ENCODE results near the gene ZNF514. TPM values are rescaled to one million over a fixed set of nuclear protein-coding genes. Genes with fewer than 3 reads are reported as not detected.
"Not testable (repeated sequence)": the region's sequence is repeated elsewhere in the genome, so short reads cannot be mapped to it uniquely, and the experiment has no call there.

ZNF514 gene
- total RNA-seq, 1 donor from 2014 or later, result 16.0 TPM

DNA sequence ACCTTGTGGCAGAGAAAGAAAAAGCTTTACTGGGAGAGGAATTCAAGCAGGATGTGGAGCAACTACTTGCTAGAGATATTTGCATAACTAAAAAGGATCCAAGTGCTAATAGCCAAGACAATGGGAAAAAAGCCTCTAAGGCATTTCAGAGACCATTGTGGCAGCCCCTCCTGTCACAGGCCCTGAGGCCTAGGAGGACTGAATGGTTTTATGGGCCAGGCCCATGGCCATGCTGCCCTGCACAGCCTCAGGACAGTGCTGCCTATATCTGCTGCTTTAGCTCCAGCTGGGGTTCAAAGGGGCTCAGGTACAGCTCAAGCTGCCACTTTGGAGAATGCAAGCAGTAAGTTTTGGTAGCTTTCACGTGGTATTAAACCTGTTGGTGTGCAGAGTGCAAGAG lies 20.9 kb downstream of the ZNF514 start:
- DNase-seq (ENCODE audit: low read depth), result no peak

DNA sequence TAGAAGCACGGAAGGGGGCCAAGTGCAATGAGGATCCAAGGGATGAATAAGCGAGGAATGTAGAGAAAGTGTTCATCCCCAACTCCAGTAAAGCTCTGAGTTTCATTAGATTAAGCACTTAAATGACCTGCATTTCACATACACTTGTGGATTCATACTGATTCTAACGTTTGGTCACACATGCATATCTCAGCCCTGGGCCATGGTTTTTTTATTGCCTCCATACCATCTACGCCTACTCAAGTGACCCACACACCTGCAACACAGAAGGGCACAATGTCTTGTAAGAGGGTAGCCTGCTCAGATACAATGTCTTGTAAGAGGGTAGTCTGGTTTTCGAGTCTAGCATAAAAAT lies 37.5 kb downstream of the ZNF514 start:
- no peak for DNase-seq (ENCODE audit: low read depth)

DNA sequence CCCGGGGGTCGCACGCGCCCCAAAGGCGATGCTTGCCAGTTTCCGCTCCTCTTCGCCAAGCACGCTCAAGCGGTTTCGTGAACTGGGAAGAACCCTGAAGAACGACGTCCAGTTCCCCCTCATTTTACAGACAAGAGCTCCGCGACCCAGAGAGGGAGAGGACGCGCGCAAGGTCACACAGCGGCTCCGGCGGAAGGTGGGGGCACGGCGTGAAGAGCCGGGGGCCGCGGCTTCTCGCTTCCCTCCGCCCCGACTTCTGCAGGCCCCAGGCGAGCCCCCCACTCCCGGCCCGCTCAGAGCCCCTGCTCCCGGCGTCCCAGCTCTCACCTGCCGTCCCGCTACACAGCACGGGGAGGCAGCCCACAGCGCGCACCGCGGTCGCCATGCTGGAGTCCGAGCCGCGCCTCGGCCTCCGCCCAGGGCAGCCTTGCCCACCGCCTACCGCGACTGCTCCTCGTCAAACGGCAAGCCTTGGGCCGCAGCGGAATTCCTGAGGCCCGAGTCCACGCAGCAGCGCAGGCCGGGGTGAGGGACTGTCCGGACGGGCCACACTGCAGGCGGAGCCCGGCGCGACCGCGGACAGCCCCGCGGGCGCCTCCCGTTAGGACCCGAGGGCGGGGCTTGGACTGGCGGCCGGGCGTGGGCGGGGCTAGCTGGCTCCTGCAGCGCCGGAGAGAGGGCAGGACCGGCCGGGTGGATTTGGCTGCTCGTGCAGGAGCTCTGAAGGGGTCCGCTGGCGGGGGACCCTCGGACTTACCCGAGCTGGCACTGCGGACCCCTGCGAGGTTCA lies 38.0 kb downstream of the ZNF514 start, which contains the start of gene MRPS5:
MRPS5 (minus strand) TSS at position 402 of the 790 bp plus-strand sequence; CDS start at position 385, 17 bp downstream.
- peak; percentile 28 for DNase-seq (ENCODE audit: low read depth)

DNA sequence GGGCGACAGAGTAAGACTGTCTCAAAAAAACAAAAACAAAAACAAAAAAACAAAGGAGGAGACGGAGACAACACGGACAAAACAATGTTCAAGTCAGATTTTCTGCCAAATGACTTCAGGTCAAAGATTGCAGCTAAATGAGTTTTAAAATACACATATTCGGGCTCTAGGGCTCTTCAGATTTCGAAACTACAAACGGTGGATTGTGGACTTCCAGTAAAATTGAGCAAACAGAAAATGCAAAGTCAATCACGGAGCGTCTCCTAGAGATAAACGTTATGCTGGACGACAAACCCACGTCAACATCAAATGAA lies 38.6 kb downstream of the ZNF514 start:
- peak; percentile 18 for DNase-seq (ENCODE audit: low read depth)

DNA sequence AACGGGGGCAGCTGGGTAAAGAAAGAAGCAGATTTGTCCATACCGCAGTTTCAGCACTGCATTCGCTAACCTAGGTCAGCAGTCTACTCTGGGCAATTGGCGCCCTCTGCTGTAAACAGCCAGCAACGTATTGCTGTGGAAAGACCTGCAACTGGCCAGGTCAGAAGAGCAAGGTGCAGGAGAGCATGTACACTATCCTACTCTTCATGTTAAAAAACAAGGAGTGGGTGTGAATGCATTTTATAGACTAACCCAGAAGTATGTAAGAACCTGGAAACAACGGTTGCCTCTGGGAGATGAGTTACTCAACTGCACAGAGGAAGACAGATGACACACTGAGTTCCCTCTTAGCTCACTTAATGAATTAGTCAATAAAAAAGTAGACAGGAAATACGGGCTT lies 44.2 kb downstream of the ZNF514 start:
- peak; percentile 75 for DNase-seq (ENCODE audit: low read depth)

DNA sequence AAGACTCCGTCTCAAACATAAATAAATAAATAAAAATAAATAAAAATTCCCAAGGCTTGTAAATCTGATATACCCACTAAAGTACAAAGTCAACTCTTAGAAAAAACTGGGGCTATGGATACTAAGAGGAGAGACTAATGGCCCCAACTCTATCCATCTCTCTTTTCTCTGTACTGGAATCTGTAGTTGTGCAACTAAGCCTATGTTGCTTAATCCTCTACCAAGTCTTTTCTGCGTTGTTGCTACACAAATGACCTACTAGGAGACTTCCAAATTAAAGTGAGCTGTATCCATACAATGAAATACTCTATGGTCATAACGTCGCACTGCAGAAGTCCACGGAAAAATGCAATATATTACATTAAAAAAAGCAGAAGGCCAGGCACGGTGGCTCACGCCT lies 46.2 kb downstream of the ZNF514 start:
- DNase-seq (ENCODE audit: low read depth), result no peak

DNA sequence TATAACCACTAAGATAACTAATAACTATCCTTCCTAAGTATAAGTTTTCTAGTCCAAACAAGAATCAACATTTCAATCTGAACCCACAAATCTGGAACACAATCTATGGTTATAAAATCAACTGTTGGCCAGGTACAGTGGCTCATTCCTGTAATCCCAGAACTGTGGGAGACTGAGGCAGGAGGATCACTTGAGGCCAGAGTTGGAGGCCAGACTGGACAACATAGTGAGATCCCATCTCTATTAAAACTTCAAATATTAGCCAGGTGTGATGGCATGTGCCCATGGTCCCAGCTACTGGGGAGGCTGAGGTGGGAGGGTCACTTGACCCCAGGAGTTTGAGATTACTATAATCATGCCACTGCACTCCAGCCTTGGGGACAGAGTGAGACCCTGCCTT lies 49.3 kb downstream of the ZNF514 start:
- no peak for DNase-seq (ENCODE audit: low read depth)

DNA sequence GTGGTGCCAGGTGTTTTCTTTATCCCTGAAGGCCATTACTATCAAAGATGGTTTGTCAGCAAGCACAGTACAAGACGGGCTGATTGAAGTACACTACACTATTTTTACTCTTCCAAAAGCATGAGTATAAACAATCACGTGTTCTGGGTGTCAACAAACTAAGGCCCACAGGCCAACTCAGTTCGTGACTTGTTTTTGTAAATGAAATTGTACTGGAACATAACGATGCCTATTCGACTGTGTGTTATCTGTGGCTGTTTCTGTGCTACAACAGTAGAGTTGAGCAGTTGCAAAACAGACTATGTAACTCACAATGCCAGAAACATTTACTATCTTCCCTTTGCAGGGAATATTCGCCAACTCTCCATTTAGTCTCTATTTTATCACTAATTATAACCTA lies 50.4 kb downstream of the ZNF514 start:
- no peak for DNase-seq (ENCODE audit: low read depth)

DNA sequence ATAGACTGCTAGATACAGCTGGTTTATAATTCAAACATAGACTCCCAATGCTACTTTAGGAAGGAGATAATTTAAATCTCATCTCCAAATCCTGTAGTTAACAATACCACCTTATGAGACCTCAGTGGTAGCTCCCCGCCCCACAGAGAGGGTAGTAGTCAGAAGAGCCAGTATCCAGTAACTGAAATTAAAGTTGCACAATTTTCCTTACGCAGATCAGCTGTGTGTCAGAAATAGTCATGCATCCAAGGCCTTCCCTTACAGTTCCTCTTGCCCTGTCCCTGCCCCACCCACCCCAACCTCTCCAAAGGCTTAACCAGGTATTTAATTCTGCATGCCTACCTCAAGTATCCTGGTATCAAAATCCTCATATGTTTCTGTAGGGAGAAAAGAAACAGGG lies 53.6 kb downstream of the ZNF514 start:
- DNase-seq (ENCODE audit: low read depth), result no peak

DNA sequence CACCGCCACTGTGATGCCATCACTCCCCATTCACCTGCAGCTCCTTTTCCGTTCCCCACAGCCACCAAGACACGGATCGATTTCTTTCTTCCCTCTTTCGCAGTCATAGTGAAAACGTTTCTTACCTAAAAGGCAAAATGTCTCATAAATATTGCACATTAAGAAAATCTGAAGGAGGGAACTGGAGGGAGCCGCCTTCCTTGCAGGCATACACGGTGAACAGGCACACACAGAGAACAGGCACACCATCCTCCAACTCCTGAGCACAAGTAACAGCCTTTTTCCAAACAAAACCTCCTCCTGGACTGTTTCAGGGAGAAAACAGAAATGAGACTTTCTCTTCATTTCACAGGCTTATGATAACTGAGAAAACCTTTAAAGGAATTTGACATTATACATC lies 55.0 kb downstream of the ZNF514 start:
- no peak for DNase-seq (ENCODE audit: low read depth)

DNA sequence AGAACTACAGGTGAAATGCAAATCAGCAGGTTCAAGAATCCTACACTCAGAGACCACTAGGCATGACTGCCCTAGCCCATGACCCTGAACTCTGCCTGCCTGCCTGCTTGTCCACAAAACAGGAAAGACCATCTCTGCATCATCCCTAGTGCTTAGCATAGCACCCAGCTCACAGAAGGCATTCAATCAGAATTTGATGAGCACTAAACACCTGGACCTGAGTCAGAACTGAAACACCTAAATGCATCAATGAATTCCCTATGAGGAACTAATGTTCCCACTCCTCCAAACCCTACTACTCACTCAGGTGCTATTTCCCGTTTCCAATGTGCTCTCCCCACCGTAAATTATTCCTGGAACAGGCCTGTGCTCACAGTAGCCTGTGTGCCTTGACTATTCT lies 59.7 kb downstream of the ZNF514 start:
- no peak for DNase-seq (ENCODE audit: low read depth)

DNA sequence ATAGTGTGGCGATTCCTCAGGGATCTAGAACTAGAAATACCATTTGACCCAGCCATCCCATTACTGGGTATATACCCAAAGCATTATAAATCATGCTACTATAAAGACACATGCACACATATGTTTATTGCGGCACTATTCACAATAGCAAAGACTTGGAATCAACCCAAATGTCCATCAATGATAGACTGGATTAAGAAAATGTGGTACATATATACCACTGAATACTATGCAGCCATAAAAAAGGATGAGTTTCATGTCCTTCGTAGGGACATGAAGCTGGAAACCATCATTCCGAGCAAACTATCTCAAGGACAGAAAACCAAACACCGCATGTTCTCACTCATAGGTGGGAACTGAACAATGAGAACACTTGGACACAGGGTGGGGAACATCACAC lies 61.4 kb downstream of the ZNF514 start:
- DNase-seq (ENCODE audit: low read depth), result not testable (repeated sequence)

Other genes with a start within 250 kb of the ZNF514 start
- gene MAL, start 134.1 kb downstream of the ZNF514 start, total RNA-seq, result 255 and 504 TPM in 2 replicates
- gene MRPS5, start 38.0 kb downstream of the ZNF514 start, total RNA-seq, result 74.3 and 75.7 TPM in 2 replicates
- gene ZNF2, start 6.0 kb upstream of the ZNF514 start, total RNA-seq, result 4.7 and 10.3 TPM in 2 replicates
- 6.9 and 16.7 TPM in 2 replicates for gene ZNF892, start 47.7 kb upstream of the ZNF514 start, total RNA-seq
- gene PROM2, start 114.6 kb upstream of the ZNF514 start, total RNA-seq, result 17.6 and 38.0 TPM in 2 replicates
- 47.4 and 127 TPM in 2 replicates for gene KCNIP3, start 137.5 kb upstream of the ZNF514 start, total RNA-seq
- 16.4 and 49.3 TPM in 2 replicates for gene FAHD2A, start 242.9 kb upstream of the ZNF514 start, total RNA-seq

Data from renal cortical epithelial cell (primary cell).